Loucy (cell line): ENCODE data around the gene BCL11B.

Source experiments
- H2AFZ ChIP-seq: fragments of 200-600 bp; sonication (generic); 2 replicates; pipeline ENCODE4 v1.6.0; 2016; ENCODE audit warnings: antibody characterized with exemption, mild to moderate bottlenecking, low read length, moderate library complexity
- H3F3A ChIP-seq: fragments of 200-600 bp; 2 replicates; pipeline ENCODE4 v1.6.0; 2016; ENCODE audit warnings: antibody characterized with exemption, low read depth, mild to moderate bottlenecking
- H3K27me3 ChIP-seq: fragments of 200-600 bp; sonication (generic); 2 replicates; pipeline ENCODE4 v1.6.1; 2014; ENCODE audit warnings: low read length, mild to moderate bottlenecking; ENCODE audit not compliant: insufficient read depth, poor library complexity, severe bottlenecking
- H3K36me3 ChIP-seq: fragments of 200-600 bp; sonication (generic); 2 replicates; pipeline ENCODE4 v1.6.1; 2016; ENCODE audit warnings: low read length; ENCODE audit not compliant: insufficient read depth
- H3K4me1 ChIP-seq: fragments of 200-600 bp; sonication (generic); 2 replicates; pipeline ENCODE4 v1.5.1; 2014; ENCODE audit warnings: low read length, mild to moderate bottlenecking; ENCODE audit not compliant: insufficient read depth, poor library complexity, severe bottlenecking
- H3K4me2 ChIP-seq: fragments of 200-600 bp; sonication (generic); 2 replicates; pipeline ENCODE4 v1.6.0; 2014; ENCODE audit warnings: antibody characterized with exemption, low read length, low read depth, mild to moderate bottlenecking; ENCODE audit not compliant: poor library complexity, severe bottlenecking
- H3K4me3 ChIP-seq: fragments of 200-600 bp; sonication (generic); 2 replicates; pipeline ENCODE4 v1.5.1; 2014; ENCODE audit warnings: low read length, mild to moderate bottlenecking, mixed read lengths; ENCODE audit not compliant: poor library complexity, severe bottlenecking
- H3K79me2 ChIP-seq: fragments of 200-600 bp; sonication (generic); 2 replicates; pipeline ENCODE4 v1.6.1; 2014; ENCODE audit warnings: low read length; ENCODE audit not compliant: insufficient read depth
- H3K9ac ChIP-seq: fragments of 200-600 bp; sonication (generic); 2 replicates; pipeline ENCODE4 v1.6.0; 2014; ENCODE audit warnings: mild to moderate bottlenecking, low read depth, low read length, moderate library complexity; ENCODE audit not compliant: poor library complexity, severe bottlenecking
- H3K9me2 ChIP-seq: fragments of 200-600 bp; sonication (generic); replicated peaks from 2 replicates; pipeline ENCODE4 v1.6.1; 2016; ENCODE audit warnings: low read depth, low read length, mixed read lengths
- H3K9me3 ChIP-seq: fragments of 200-600 bp; sonication (generic); 2 replicates; pipeline ENCODE4 v1.6.1; 2014; ENCODE audit warnings: mild to moderate bottlenecking, antibody characterized with exemption, low read length, low read depth; ENCODE audit not compliant: insufficient read depth
- H4K20me1 ChIP-seq: fragments of 200-600 bp; sonication (generic); 2 replicates; pipeline ENCODE4 v1.6.0; 2014; ENCODE audit warnings: antibody characterized with exemption, low read length, mild to moderate bottlenecking; ENCODE audit not compliant: insufficient read depth, poor library complexity, severe bottlenecking
- EZH2phosphoT487 ChIP-seq: fragments of 200-600 bp; IDR thresholded peaks from 2 replicates; pipeline ENCODE4 v1.6.1; 2018; ENCODE audit warnings: antibody characterized with exemption, mild to moderate bottlenecking, moderate library complexity, borderline replicate concordance
- TF ChIP-seq, protein P1 (sequence below): fragments of 200-600 bp; sonication (generic); conservative IDR thresholded peaks from 2 replicates; pipeline ENCODE4 v1.5.1; 2014; ENCODE audit warnings: mild to moderate bottlenecking, antibody characterized with exemption, low read length

BCL11B gene

DNA sequence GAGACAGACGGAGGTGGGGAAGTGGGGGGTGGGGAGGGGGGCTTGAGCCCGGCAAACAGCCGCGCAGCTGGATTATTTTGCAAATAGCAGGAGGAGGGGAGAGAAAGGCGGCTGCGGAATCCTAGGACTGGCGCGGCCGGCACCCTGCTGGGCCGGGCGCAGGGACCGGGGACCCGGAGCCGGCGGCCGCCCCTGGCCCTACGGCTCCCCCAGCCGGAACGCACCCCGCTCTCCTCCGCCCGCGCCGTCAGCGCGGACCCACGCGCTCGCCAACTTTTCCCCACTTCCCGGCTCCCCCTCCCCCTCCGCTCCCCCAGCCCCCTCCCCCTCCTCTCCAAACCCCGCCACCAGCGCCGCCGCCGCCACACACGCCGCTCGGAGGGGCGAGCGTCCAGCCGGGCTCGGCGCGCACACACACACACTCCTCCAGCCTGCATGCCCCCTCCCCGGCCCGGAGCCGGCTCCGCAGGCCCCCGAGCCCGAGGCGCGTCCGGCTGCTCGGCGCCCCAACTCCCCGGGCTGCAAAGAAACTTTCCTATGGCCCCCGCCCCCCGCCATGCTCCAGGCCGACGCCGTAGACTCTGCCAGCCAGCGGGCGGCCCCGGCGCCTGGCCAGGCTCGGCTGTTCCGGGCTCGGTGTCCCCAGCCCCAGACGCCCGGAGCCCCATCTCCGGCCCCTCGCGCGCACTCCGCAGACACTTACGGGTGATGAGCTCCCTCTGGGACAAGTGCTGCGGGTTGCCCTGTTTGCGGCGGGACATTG lies 1.4 kb downstream of the BCL11B start:
- Histone ChIP-seq H3K27me3 (no peaks in the 10 kb centered on the region), H3K9me3 (no peaks in the 10 kb centered on the region), H3K36me3 (no peaks in the 10 kb centered on the region), H3K4me1 (peaks cover 47% of the 10 kb centered on the region), H3K4me2 (peak overlapping the region; percentile 94), H3K9ac (peak overlapping the region; percentile 82), H4K20me1 (peaks cover 30% of the 10 kb centered on the region), H3K9me2 (no peaks in the 10 kb centered on the region), H3K4me3 (peak overlapping the region; percentile 80), H2AFZ (no peak overlapping the region), H3F3A (0 out of 2 replicates have a peak, but pooled peaks cover 3% of the 10 kb centered on the region), H3K79me2 (peaks cover 61% of the 10 kb centered on the region)
- no peak for TF ChIP-seq EZH2phosphoT487
- TF ChIP-seq, protein P1, sequence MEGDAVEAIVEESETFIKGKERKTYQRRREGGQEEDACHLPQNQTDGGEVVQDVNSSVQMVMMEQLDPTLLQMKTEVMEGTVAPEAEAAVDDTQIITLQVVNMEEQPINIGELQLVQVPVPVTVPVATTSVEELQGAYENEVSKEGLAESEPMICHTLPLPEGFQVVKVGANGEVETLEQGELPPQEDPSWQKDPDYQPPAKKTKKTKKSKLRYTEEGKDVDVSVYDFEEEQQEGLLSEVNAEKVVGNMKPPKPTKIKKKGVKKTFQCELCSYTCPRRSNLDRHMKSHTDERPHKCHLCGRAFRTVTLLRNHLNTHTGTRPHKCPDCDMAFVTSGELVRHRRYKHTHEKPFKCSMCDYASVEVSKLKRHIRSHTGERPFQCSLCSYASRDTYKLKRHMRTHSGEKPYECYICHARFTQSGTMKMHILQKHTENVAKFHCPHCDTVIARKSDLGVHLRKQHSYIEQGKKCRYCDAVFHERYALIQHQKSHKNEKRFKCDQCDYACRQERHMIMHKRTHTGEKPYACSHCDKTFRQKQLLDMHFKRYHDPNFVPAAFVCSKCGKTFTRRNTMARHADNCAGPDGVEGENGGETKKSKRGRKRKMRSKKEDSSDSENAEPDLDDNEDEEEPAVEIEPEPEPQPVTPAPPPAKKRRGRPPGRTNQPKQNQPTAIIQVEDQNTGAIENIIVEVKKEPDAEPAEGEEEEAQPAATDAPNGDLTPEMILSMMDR: no peak

- Histone ChIP-seq H2AFZ (no peak overlapping the region), H3K9me3 (no peaks in the 10 kb centered on the region), H3K4me3 (peak overlapping the region; percentile 80), H3K36me3 (no peaks in the 10 kb centered on the region), H4K20me1 (peaks cover 45% of the 10 kb centered on the region), H3K79me2 (peaks cover 77% of the 10 kb centered on the region), H3K9ac (peak overlapping the region; percentile 82), H3K9me2 (no peaks in the 10 kb centered on the region), H3K27me3 (no peaks in the 10 kb centered on the region), H3K4me1 (peaks cover 60% of the 10 kb centered on the region), H3F3A (no peaks in the 10 kb centered on the region), H3K4me2 (peak overlapping the region; percentile 94)
- no peak for TF ChIP-seq EZH2phosphoT487
- TF ChIP-seq, protein P1: no peak
Observed at GRCh38 chr14:99268810-99269707, 2.9 kb downstream of the BCL11B start.

DNA sequence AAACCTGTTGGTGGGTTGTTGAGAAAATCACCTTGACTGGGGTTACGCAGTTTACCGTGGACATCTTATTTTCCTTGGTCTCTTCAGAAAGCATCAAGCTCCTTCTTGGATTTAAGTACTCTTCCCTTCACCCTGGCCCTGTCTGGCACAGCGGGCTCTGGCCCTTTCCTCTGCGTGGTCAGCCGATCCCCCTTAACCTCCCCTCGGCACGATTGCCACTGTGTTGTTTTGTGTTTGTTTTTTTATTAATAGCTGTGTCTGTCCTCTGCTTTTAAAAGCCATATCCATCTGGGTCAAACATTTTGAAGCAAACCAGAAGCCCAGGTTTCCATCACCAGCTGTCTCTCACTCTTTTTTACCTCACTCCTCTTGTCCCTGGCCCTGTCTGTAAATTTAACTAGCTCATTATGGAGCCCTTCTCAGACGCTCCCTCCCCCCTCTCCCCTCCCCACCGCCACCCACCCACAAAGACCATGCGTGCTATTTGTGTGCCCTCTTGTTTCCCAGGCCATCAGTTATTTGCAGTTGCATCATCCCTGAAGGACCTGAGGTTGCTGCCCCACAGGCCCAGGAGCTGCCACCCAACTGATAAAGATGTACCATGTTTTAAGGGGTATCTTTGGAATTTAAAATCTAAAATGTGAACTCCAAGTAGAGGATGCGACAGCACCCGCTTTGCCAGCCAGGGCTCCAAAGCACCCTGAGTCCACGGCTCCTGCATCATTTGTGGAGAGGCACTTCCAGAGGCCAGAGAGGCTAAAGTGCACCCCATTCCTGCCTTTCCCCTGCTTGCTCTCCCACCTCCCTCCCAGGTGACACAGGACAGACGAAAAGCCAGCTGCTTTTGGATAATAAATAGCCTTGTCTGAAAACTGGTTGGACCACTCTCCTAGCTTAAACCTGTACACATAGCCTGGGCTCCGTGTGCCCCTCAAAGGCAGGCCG lies 3.9 kb downstream of the BCL11B start:
- peaks cover 86% of the 10 kb centered on the region for H3K79me2 ChIP-seq
- peak overlapping the region; percentile 82 for H3K9ac ChIP-seq
- no peaks in the 10 kb centered on the region for H3K9me2 ChIP-seq
- H3K4me1 ChIP-seq: peaks cover 61% of the 10 kb centered on the region
- TF ChIP-seq, protein P1: no peak
- TF ChIP-seq EZH2phosphoT487: no peak
- H3K4me3 ChIP-seq: peak overlapping the region; percentile 80
- H3K4me2 ChIP-seq: peak overlapping the region; percentile 94
- no peaks in the 10 kb centered on the region for H3F3A ChIP-seq
- no peak overlapping the region for H2AFZ ChIP-seq
- peaks cover 55% of the 10 kb centered on the region for H4K20me1 ChIP-seq
- no peaks in the 10 kb centered on the region for H3K27me3 ChIP-seq
- H3K9me3 ChIP-seq: no peaks in the 10 kb centered on the region
- no peaks in the 10 kb centered on the region for H3K36me3 ChIP-seq
